ENCODE measurements around the gene C18orf32.

DNA sequence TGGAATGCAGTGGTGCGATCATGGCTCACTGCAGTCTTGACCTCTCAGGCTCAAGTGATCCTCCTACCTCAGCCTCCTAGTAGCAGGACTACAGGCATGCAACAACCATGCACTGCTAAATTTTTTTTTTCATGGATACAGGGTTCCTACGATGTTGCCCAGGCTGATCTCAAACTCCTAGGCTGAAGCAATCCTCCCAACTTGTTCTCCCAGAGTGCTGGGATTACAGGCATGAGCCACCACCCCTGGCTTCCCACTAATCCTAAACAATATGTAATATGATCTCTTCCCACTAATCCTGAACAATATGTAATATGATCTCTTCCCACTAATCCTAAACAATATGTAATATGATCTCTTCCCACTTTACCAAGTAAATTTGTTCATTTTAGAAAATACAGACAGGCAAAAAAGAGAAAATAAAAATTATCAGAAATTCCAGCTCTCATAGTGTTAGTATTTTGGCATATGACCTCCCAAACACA, 33.7 kb upstream of the C18orf32 start:
- TF ChIP-seq POLR2A (IDR thresholded peaks at IDR 0.05) (no peak), CTCF (IDR thresholded peaks at IDR 0.05) (no peak), POLR2AphosphoS5 (IDR thresholded peaks at IDR 0.05) (no peak), EP300 (IDR thresholded peaks at IDR 0.05; ENCODE audit: low read depth) (no peak)

Measured in transverse colon (tissue), 4 donors.